Measurements from ENCODE around the gene PRKAA1.
"Not testable (repeated sequence)": the region's sequence is repeated elsewhere in the genome, so short reads cannot be mapped to it uniquely, and the experiment has no call there.

The PRKAA1 gene

GRCh38 chr5:40825461-40826043 lies 27.4 kb upstream of the PRKAA1 start:
- DNase-seq (ENCODE audit: low read depth), result not testable (repeated sequence)

DNA sequence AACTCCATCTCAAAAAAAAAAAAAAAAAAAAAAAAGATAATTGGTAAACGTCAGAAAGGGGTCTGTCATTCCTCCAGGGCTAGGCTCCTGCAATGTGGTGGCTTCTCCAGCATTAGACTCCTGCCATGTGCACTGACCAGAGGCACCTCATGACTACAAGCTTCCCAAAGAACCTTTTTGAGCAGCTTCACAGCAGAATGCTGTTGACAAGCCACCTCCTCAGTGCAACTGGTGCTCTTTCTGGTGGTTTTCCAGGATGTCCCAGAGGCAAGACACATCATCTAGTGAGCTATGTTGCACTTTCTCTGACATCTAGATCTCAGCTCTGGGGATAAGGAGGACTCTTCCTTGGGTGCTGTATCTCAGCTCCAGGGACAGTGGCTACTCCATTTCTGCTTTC lies 25.3 kb upstream of the PRKAA1 start:
- no peak for DNase-seq (ENCODE audit: low read depth)

DNA sequence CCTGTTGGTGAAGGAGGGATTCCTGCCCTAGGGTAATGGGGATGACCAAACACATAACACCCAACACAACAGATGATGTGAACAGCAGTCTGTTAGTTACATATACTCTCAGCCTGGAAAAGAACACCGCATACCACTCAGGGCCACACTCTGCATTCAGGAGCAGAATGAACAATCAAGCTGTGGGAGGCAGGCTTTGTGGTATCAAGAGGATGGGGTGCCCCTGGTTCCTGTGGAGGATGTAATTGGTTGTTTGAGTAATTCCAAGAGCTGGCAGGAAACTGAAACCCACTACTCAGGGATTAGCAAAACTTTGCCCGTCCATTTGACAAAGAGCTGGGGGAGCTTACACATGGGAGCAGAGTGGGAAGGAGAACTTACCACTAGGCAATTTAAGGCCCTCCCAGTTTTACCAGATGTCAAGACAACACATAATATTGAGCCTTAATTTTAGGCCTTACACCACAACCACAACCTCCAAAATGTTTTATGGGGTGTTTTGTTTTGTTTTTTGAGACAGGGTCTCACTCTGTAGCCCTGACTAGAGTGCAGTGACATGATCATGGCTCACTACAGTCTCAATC lies 15.6 kb upstream of the PRKAA1 start:
- DNase-seq (ENCODE audit: low read depth), result no peak

DNA sequence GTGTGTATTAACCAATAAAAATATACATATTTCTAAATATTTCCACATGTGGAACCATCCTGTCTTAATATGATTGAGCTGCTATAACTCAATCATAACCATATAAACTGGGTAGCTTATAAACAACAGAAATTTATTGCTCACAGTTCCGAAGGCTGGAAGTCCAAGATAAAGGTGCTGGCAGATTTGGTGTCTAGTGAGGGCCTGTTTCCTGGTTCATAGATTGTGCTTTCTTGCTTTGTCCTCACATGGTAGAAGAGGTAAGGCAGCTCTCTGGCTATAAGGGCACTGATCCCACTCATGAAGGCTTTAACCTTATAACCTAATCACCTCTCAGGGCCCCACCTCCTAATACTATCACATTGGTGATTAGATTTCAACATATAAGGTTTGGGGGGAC lies 14.0 kb upstream of the PRKAA1 start:
- no peak for DNase-seq (ENCODE audit: low read depth)

DNA sequence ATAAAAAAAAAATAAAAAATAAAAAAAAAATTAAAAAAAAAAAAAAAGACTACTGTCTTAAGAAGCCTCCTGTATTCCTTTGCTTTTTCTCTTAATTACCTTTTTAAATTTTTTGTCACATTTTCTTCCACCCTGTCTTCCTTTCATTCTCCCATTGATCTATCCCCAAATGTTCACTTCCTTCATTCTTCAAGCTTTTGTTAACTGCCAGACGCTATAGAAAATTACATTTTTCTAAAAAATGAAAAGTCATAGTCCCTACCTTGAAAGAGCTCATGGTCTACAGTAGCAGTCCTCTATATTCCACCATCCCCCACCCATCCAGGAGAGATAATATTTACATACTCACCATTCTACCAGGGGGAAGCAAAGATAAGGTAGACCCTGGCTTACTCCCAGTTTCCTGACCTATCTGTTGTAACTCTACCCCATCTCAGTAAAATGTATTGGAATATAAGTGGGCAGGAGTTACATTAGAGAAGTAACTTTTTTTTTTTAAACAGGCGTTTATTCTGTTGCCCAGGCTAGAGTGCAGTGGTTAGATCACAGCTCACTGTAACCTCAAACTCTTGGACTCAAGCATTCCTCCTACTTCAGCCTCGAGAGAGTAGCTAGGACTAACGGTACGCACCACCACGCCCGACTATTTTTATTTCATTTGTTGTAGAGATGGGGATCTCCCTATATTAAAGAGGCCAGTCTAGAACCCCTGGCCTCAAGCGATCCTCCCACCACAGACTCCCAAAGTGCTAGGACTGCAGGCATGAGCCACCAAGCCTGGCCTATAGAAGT lies 3.8 kb upstream of the PRKAA1 start:
- DNase-seq (ENCODE audit: low read depth), result no peak

DNA sequence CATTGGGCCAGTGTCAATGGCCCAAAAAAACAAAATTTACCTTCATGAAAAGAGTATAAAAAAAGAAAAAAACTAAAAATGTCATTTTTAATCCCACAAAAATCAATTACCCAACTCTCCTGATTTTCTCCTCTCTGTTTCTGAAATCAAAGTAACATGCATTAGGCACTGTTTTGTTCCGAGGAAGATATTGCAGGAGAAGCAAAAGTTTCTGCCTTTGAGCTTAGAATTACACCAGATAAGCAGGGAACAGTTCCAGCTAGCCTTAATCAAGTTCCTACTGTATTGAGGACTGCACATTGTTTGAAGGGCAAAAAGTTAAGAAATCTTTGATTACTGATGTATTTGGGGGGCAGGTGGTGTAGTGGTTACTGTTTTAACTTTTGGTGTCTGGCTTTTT lies 1.1 kb upstream of the PRKAA1 start:
- DNase-seq (ENCODE audit: low read depth), result no peak

DNA sequence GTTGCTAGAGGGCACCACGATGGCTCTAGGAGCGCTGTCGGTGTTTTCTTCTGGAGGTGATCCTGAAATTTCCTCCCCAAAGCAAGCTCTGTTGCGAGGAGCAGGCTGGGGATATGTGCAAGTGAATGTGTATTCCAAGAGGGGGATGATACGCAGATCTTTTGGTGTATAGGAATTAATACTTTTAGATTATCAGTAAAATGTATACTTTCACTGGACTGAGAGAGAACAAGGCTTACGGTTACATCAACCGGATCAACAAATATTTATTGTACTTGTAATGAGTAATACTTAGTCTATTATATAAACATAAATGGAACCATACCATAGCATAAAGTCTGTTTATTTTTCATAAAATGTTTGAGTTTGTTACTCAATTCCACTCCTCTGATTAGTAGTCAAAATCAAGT lies 632 bp upstream of the PRKAA1 start:
- DNase-seq (ENCODE audit: low read depth), result no peak

- peak; percentile 64 for DNase-seq (ENCODE audit: low read depth)
Observed at GRCh38 chr5:40797273-40798011, 732 bp downstream of the PRKAA1 start.

DNA sequence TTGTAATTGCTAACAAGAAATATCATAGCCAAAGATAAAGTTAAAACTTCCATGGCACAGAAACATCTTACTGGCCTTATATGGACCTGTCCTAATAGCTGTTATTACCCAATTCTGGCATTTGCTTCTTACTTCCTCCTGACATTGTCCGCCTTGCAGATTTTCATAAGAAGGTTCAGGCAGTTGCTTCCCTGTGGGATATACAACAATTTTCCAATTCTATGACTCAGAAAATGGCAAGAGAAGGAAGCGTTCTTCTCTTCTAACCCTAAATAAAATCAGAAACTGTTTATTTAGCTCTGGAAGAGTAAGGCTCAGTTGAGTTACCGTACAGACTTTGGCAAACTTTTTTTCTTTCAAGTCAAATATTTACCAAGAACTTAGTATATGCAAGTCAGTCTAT lies 1.7 kb downstream of the PRKAA1 start:
- DNase-seq (ENCODE audit: low read depth), result no peak

- DNase-seq (ENCODE audit: low read depth), result not testable (repeated sequence)
Observed at GRCh38 chr5:40794877-40795276, 3.3 kb downstream of the PRKAA1 start.

- DNase-seq (ENCODE audit: low read depth), result not testable (repeated sequence)
Observed at GRCh38 chr5:40794340-40794739, 3.8 kb downstream of the PRKAA1 start.

- not testable (repeated sequence) for DNase-seq (ENCODE audit: low read depth)
Observed at GRCh38 chr5:40792691-40793090, 5.5 kb downstream of the PRKAA1 start.

- no peak for DNase-seq (ENCODE audit: low read depth)
Observed at GRCh38 chr5:40791715-40792139, 6.4 kb downstream of the PRKAA1 start.

- DNase-seq (ENCODE audit: low read depth), result no peak
Observed at GRCh38 chr5:40790947-40791593, 7.1 kb downstream of the PRKAA1 start.

DNA sequence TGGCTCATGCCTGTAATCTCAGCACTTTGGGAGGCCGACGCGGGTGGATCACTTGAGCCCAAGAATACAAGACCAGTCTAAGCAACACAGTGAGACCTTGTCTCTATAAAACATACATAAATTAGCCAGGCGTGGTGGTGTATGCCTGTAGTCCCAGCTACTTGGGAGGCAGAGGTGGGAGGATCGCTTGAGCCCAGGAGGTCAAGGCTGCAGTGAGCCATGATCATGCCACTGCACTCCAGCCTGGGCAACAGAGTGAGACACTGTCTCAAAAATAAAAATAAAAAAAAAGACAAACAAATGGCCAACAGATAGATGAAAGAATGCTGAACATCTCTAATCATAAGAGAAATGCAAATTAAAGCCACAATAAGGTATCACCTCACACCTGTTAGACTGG lies 9.2 kb downstream of the PRKAA1 start:
- DNase-seq (ENCODE audit: low read depth), result not testable (repeated sequence)

GRCh38 chr5:40787986-40788385 lies 10.2 kb downstream of the PRKAA1 start:
- no peak for DNase-seq (ENCODE audit: low read depth)

DNA sequence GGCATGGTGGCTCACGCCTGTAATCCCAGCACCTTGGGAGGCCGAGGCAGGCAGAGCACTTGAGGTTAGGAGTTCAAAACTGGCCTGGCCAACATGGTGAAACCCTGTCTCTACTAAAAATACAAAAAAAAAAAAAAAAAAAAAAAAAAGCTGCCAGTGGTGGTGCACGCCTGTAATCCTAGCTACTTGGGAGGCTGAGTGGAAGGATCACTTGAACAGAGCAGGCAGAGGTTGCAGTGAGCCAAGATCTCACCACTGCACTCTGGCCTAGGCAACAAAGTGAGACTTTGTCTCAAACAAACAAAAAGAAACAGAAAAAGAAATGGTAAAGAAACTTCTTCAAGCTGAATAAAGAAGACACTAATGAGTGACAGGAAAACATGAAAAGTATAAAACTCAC lies 11.5 kb downstream of the PRKAA1 start:
- DNase-seq (ENCODE audit: low read depth), result not testable (repeated sequence)

- DNase-seq (ENCODE audit: low read depth), result no peak
Observed at GRCh38 chr5:40784916-40785315, 13.3 kb downstream of the PRKAA1 start.

DNA sequence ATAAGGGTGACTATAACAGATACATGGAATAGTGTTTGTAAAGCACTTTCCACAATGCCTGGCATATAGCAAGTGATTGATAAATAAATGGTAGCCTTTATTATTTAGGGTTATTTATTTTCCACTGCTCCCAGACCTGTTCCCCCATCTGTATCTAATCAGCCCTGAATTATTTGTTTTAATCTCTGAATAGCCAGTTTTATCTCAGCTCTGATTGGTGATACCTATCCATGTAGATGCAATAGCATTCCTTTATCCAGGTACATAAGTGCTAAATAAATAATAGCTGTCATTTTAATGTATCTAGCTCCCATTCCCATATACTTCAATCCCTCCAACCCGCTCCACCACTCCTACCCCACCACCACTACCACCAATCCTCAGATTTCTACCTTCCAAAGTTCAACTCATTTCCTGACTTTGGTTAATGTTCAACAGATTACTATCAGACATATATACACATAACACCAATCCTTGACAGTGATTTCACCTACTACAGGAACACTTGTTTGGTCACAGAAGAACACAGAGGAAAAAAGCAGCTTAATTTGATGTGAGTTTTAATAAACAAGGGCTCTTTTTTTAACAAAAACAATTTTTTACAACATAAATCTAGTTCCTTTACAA lies 14.0 kb downstream of the PRKAA1 start:
- no peak for DNase-seq (ENCODE audit: low read depth)

DNA sequence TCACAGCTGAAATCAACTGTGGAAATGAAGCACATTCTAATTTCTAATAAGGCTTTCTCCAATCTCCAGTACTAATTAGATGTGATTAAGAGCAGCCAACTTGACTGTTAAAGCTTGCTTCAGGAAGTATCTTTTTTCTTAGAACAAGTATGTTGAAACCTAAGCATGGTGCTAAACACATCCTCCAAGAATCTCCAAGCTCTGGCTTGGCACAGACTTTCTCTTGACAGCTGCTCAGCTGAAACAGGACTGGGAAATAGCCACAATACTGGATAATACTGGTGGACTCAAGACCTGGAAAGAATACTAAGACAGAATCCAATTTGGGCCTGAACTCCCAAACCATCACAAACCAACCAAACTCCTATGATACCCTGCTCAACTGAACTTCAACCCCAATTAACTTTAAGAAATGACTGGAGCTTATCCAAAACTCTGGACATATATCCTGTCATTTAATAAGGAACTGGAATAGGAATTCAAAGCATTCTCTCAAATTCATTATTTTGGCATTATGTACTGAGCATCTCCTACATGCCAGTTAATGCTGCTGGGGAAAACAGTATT lies 16.2 kb downstream of the PRKAA1 start:
- no peak for DNase-seq (ENCODE audit: low read depth)

DNA sequence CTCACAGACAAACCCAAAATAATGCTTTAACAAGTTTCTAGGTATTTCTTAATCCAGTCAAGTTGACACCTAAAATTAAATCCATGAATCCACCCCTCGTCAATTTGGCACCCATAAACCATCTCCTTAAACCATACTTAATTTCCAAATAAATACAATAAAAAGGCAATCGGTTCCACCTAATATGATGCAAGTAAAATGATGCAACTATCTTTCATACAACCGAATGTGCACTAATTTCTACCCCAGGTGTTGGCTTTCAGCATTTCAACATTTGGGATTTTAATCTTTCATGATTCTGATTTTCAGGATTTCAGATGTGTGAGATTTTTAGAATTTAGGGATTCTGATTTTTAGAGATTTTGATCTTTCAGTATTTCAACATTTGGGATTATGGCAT lies 17.3 kb downstream of the PRKAA1 start:
- no peak for DNase-seq (ENCODE audit: low read depth)

All from stimulated activated CD8-positive, alpha-beta memory T cell treated with anti-CD3 and anti-CD28 coated beads, Interleukin-12 subunit alpha, Interleukin-12 subunit beta, amount 100 ng/mL, for 4 hours (primary cell).